Activated gamma-delta T cell treated with anti-CD3 and anti-CD28 coated beads, Interleukin-2, amount 50 U/mL, for 16 hours (primary cell): Measurements from ENCODE around the gene ACP2.
A peak's percentile ranks its signal among the peaks of the same experiment; 100 is the strongest.

Experiments used
- DNase-seq: peaks from one replicate; pipeline ENCODE4 v3.0.0-alpha.2; 2020; ENCODE audit warnings: low read depth

Gene ACP2

GRCh38 chr11:47248664-47249377, at the start of gene ACP2:
TSS of gene ACP2 (minus strand) at chr11:47248814. CDS start at chr11:47248789, 25 bp downstream.
- peak; percentile 79 for DNase-seq

GRCh38 chr11:47296045-47296444, 47.4 kb upstream of the ACP2 start:
- DNase-seq, result no peak

- DNase-seq, result no peak
These were observed 46.8 kb upstream of the ACP2 start for GRCh38 chr11:47295385-47295784.

GRCh38 chr11:47289856-47290255, 41.2 kb upstream of the ACP2 start:
- DNase-seq, result no peak

GRCh38 chr11:47288066-47288465, 39.5 kb upstream of the ACP2 start:
- no peak for DNase-seq

GRCh38 chr11:47285969-47286770, 37.6 kb upstream of the ACP2 start:
- no peak for DNase-seq

GRCh38 chr11:47284151-47284550, 35.5 kb upstream of the ACP2 start:
- DNase-seq, result no peak

- DNase-seq, result no peak
These were observed 33.8 kb upstream of the ACP2 start for GRCh38 chr11:47282462-47282861.

- no peak for DNase-seq
These were observed 32.2 kb upstream of the ACP2 start for GRCh38 chr11:47280860-47281259.

GRCh38 chr11:47280099-47280498, 31.5 kb upstream of the ACP2 start:
- DNase-seq, result no peak

- DNase-seq, result no peak
These were observed 30.2 kb upstream of the ACP2 start for GRCh38 chr11:47278769-47279168.

- no peak for DNase-seq
These were observed 29.4 kb upstream of the ACP2 start for GRCh38 chr11:47278058-47278457.

- no peak for DNase-seq
These were observed 28.3 kb upstream of the ACP2 start for GRCh38 chr11:47276923-47277322.

GRCh38 chr11:47274495-47275235, 26.1 kb upstream of the ACP2 start:
- DNase-seq, result no peak

GRCh38 chr11:47272706-47273105, 24.1 kb upstream of the ACP2 start:
- no peak for DNase-seq

- no peak for DNase-seq
These were observed 23.5 kb upstream of the ACP2 start for GRCh38 chr11:47271961-47272661.

GRCh38 chr11:47271328-47271727, 22.7 kb upstream of the ACP2 start:
- no peak for DNase-seq

- DNase-seq, result peak; percentile 6
These were observed 22.0 kb upstream of the ACP2 start for GRCh38 chr11:47270331-47271271.

GRCh38 chr11:47269829-47270305, 21.3 kb upstream of the ACP2 start, which contains the start of gene MADD:
TSS of gene MADD (plus strand) at chr11:47270133.
- peak; percentile 85 for DNase-seq

GRCh38 chr11:47269002-47269828, 20.6 kb upstream of the ACP2 start:
- DNase-seq, result peak; percentile 75
